Adrenal gland (tissue), 12 donors: ENCODE data around the gene LCMT2. TPM values are rescaled to one million over a fixed set of nuclear protein-coding genes. Genes with fewer than 3 reads are reported as not detected.

ENCODE experiments used
- DNase-seq, 7 donors: peaks; one replicate each; pipeline ENCODE4 v3.0.0-alpha.2; 2019 to 2020
- H3K27ac ChIP-seq, 5 donors: fragments of 200-600 bp; sonication (generic) in 4 of 5; 1 replicate in 3 of 5; 2 replicates in 2 of 5; pipeline versions ENCODE4 v1.5.1 to v1.8.0; 2016 to 2020; ENCODE audit warnings: mild to moderate bottlenecking in 1 of 5
- H3K27me3 ChIP-seq: fragments of 200-600 bp; 2 replicates; pipeline ENCODE4 v1.8.0; 2021
- H3K36me3 ChIP-seq, 2 donors: fragments of 200-600 bp; replicated peaks in 1 of 2; 1 replicate in 1 of 2; 2 replicates in 1 of 2; pipeline versions ENCODE4 v1.5.1 to v1.8.0; 2018 to 2022
- H3K4me1 ChIP-seq, 2 donors: fragments of 200-600 bp; replicated peaks in 1 of 2; 1 replicate in 1 of 2; 2 replicates in 1 of 2; pipeline versions ENCODE4 v1.5.1 to v1.8.0; 2018 to 2021
- H3K4me3 ChIP-seq, 4 donors: fragments of 200-600 bp; sonication (generic) in 3 of 4; one replicate each; pipeline ENCODE4 v1.5.1; 2016 to 2018
- H3K9me3 ChIP-seq, 3 donors: fragments of 200-600 bp; sonication (generic) in 1 of 3; replicated peaks in 1 of 3; 1 replicate in 2 of 3; 2 replicates in 1 of 3; pipeline versions ENCODE4 v1.5.1 to v1.8.0; 2016 to 2021
- CTCF ChIP-seq, 6 experiments: fragments of 450-650 bp in 4 of 6; fragments of 200-600 bp in 2 of 6; sonication (generic) in 1 of 6; IDR thresholded peaks; 1 replicate in 5 of 6; 2 replicates in 1 of 6; pipeline versions ENCODE4 v1.5.1 to v1.8.0; 2016 to 2021; ENCODE audit warnings: antibody characterized with exemption in 6 of 6, mild to moderate bottlenecking in 2 of 6, moderate library complexity in 1 of 6
- POLR2A ChIP-seq, 2 donors: fragments of 450-650 bp; IDR thresholded peaks; one replicate each; pipeline ENCODE4 v1.6.1; 2017; ENCODE audit warnings: antibody characterized with exemption in 2 of 2, mild to moderate bottlenecking in 2 of 2, moderate library complexity in 1 of 2
- WGBS, 4 donors: extraction: QIAGEN DNeasy Blood & Tissue Kit in 2 of 4; methylation state at CpG; one replicate each; pipeline versions ENCODE4 v1.1.5 to v1.1.7; 2013 to 2017; 5-methylcytosine and 5-hydroxymethylcytosine counted together
- intact Hi-C, 2 donors: fragments of 100-400 bp; cut with DNase I; formaldehyde crosslinking; loops; one replicate each; pipeline versions ENCODE4 v1.14.1 to v1.15.0; 2022 to 2023
- polyA plus RNA-seq, 3 donors: library from polyadenylated mRNA; stranded (reverse); fragments of 200-250 nt in 2 of 3; fragments of 350-450 nt in 1 of 3; fragmentation: Illumina TruSeq in 1 of 3; extraction: RNeasy Lipid Tissue Mini Kit (QIAGEN cat#74804) in 1 of 3; gene quantifications; one replicate each; pipeline ENCODE4 v1.2.3, GENCODE V29; 2013 to 2014
- total RNA-seq, 9 donors: library from RNA; depleted of rRNA in 4 of 9; stranded (reverse); fragments of >200 nt in 4 of 9; fragments of 120-200 nt in 1 of 9; fragmentation: NEBNext Ultra II Directional in 1 of 9; extraction: Animal tissue kit (Norgen Biotek cat#: 25700) in 1 of 9; gene quantifications; one replicate each; pipeline versions ENCODE4 v1.1.0 to v1.2.4, GENCODE V29; 2013 to 2023
- donor health status: healthy with polysubstance abuse.
- donor health status: Bipolar disorder and iron deficiency.
- donor health status: DM: yes; HTN: yes; CAD: no.
- donor health status: DM: no; HTN: no; CAD: no.
- donor health status: DM: no; HTN: no; CAD: no.
- donor health status: DM: yes; HTN: yes; CAD: no.

LCMT2 gene
- total and polyA plus RNA-seq, 12 donors, result 2.3 to 14.0 (median 9.0) TPM

GRCh38 chr15:43376017-43376705 lies 45.8 kb upstream of the LCMT2 start:
- peak in 3 of 7 donors; percentile 7 to 59 (median 9) for DNase-seq
- peaks cover 0 to 7% of the 10 kb centered on the region in 2 donors for H3K36me3 ChIP-seq
- H3K4me3 ChIP-seq, result no peak overlapping the region
- H3K27me3 ChIP-seq, result no peaks in the 10 kb centered on the region
- H3K9me3 ChIP-seq, result no peaks in the 10 kb centered on the region
- intact Hi-C loops, result no loop called here
- TF ChIP-seq POLR2A (IDR thresholded peaks at IDR 0.05), result no peak
- peak; percentile 21 to 61 (median 42) for TF ChIP-seq CTCF (IDR thresholded peaks at IDR 0.05)
- no peak overlapping the region for H3K27ac ChIP-seq
- peaks cover 4 to 7% of the 10 kb centered on the region in 2 donors for H3K4me1 ChIP-seq
- 83 to 87% (median 86%) methylated on average over 13 of the region's 13 CpGs for WGBS, 4 donors

- H3K27me3 ChIP-seq, result no peaks in the 10 kb centered on the region
- peak within 1 kb of the TSS; percentile 68 to 97 (median 96) for H3K4me3 ChIP-seq
- peaks cover 0 to 9% of the 10 kb centered on the region in 2 donors for H3K36me3 ChIP-seq
- peak within 1 kb of the TSS in 3 of 5 donors; percentile 23 to 79 (median 52) for H3K27ac ChIP-seq
- TF ChIP-seq POLR2A (IDR thresholded peaks at IDR 0.05) (peak in 1 of 2 donors; percentile 38), CTCF (IDR thresholded peaks at IDR 0.05) (peak in 2 of 6 experiments; percentile 19 to 33)
- peaks cover 4 to 21% of the 10 kb centered on the region in 2 donors for H3K4me1 ChIP-seq
- intact Hi-C loops, result no loop called here
- no peaks in the 10 kb centered on the region for H3K9me3 ChIP-seq
- DNase-seq, result peak; percentile 67 to 82 (median 76)
- WGBS, 4 donors, result 5 to 20% (median 7%) methylated on average over 12 to 66 of the region's 66 CpGs
These were observed 40.9 kb upstream of the LCMT2 start, which contains the start of the genes TUBGCP4 and ZSCAN29 for GRCh38 chr15:43370975-43371974. TUBGCP4 (plus strand) TSS chr15:43371101; CDS start chr15:43371355, 254 bp downstream. ZSCAN29 (minus strand) TSS chr15:43371043; CDS start chr15:43369913, 1,130 bp downstream.

GRCh38 chr15:43370310-43370974 lies 40.1 kb upstream of the LCMT2 start:
- H3K36me3 ChIP-seq, result peaks cover 0 to 12% of the 10 kb centered on the region in 2 donors
- no peaks in the 10 kb centered on the region for H3K9me3 ChIP-seq
- H3K27ac ChIP-seq, result peak overlapping the region in 3 of 5 donors; percentile 23 to 79 (median 52)
- H3K27me3 ChIP-seq, result no peaks in the 10 kb centered on the region
- DNase-seq, result peak in 5 of 7 donors; percentile 9 to 40 (median 20)
- peak overlapping the region; percentile 26 to 97 (median 70) for H3K4me3 ChIP-seq
- intact Hi-C loops, result no loop called here
- WGBS, 4 donors, result 3 to 16% (median 9%) methylated on average over 5 to 45 of the region's 45 CpGs
- H3K4me1 ChIP-seq, result peaks cover 4 to 22% of the 10 kb centered on the region in 2 donors
- TF ChIP-seq CTCF (IDR thresholded peaks at IDR 0.05) (no peak), POLR2A (IDR thresholded peaks at IDR 0.05) (no peak)
